G401 (cell line): ENCODE results near the gene C2CD2. TPM values are rescaled to one million over a fixed set of nuclear protein-coding genes. Genes with fewer than 3 reads are reported as not detected.
"Not testable (repeated sequence)": the region's sequence is repeated elsewhere in the genome, so short reads cannot be mapped to it uniquely, and the experiment has no call there.

ENCODE experiments used
- DNase-seq: peaks from one replicate; pipeline ENCODE4 v3.0.0-alpha.2; 2015; ENCODE audit warnings: low spot score
- in situ Hi-C: cut with HindIII; loops from 2 replicates; pipeline ENCODE4 v1.10.0; 2016; ENCODE audit warnings: low sequenced_read_pairs, mixed read lengths
- total RNA-seq: library from RNA; depleted of rRNA; stranded (reverse); fragments of >200 nt; shearing (Covaris generic); gene quantifications from 2 replicates; pipeline ENCODE4 v1.2.3, GENCODE V29; 2014; rRNA removed

Gene C2CD2
- total RNA-seq = 14.7 and 16.3 TPM in 2 replicates

DNA sequence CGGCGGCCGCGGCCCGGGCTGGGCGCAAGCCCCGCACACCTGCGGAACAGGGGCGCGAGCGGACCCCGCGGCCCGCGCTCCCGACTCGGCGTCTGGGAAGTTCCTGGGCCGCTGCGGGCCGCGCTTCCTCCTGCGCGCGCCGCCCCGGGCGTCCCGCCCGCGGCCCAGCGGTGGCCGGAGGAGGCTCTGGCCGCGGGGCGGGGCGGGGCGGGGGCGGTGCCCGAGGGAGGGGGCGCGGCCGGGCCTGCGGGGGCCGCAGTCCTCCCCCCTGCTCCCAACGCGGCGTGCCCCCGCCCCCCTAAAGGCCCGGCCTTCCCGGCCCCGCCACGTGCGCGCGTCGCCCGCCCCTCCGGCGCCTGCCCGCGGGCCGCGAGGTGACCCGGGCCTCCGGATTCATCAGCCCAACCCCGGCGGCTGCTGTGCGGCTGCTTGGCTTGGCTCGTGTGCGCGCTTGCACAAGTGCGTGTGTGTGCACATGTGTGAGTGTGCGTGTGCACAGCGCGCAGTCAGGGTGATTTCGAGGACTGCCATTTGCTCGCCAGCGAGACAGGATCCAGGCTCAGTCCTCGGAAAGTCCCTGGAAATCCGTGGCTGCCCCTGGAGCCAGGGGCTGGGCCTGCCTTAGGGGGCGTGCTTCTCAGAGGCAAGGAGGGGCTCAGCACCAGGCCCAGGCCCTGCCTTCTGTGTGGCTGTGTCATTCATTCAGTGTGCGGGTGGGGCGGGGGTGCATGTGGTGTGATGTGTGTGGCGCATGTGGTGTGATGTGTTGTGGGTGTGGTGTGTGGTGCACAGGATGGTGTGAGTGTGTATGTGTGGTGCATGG, at the start of gene C2CD2:
TSS of gene C2CD2 (minus strand) at position 188 of the 823 bp plus-strand sequence. CDS start 370 bp downstream, outside the sequence.
- peak; percentile 25 for DNase-seq
- in situ Hi-C loops = no loop called here

DNA sequence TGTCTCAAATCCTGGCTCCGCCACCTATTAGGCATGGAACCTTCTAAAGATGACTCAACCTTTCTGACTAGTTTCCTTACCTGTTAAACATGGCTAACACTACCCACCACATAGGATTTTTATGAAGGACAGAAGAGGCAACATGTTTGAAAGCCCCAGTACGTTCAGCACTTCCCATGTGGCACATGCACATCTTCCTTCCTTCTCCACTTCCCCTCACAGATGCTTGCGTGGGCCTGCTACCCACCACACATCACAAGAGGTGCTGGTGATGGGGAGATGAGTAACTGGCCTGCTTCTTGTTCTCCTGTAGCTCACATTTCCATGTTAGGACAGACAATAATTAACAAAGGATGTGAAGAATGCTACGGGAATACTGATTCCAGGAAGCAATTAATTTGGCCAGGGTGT, 49.2 kb upstream of the C2CD2 start:
- no peak for DNase-seq
- in situ Hi-C loops = no loop called here

DNA sequence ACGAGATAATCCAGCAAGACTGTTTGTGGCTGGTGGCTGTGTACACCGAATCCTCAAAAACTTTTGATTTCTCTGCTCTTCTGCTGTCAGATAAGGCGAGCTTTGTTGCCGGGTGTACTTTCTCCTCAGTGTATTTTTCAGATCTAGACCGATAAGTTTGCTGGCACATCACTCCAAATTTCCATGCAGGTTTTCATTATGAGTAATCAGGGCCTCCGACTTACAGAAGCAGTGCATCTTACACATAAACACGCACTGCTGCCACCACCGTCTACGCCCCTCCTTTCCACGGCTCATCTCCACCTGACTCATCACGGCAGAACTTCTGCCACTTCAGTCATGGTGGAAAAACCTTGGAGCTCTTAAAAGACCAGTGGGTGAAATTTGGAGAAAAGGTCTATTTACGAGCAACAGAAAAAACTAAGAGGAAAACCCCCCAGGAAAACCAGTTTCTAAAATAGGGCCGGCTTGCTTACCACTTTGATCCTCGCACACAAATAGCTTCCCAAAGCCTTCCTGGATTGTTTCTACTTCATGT, 48.7 kb upstream of the C2CD2 start:
- in situ Hi-C loops = no loop called here
- no peak for DNase-seq

DNA sequence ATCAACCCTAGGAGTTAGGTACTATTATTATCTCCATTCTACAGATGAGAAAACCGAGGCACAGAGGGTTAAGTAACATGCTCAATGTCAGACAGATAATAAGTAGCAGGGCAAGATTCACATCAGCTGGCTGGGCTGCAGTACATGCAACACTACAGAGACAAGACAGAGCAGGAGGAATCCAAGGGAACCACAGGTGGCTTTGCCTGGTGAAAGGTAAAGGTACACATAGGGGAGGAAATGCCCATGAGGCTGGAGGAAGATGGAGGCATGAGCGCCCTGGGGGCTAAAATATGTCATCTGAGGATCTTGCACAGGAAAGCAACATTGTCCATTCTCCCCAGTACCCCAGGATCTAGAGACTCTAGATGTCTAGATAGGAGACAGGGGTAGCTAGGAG, 48.0 kb upstream of the C2CD2 start:
- no peak for DNase-seq
- in situ Hi-C loops = no loop called here

DNA sequence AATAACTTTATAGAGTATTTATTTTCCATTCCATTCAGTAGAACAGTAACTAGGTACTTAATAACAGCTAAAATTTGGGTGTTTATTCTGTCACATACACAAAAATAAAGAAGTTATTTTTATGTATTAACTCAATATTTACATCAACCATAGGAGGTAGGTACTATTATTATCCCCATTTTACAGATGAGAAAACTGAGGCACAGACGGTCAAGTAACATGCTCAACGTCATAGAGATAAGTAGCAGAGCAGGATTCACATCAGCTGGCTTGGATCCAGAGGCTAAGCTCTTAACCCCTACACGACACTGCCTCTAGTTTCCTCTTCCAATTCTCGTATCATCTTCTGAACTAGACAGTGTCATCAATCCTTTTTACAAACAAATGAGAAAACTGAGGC, 47.1 kb upstream of the C2CD2 start:
- in situ Hi-C loops = no loop called here
- DNase-seq = no peak

DNA sequence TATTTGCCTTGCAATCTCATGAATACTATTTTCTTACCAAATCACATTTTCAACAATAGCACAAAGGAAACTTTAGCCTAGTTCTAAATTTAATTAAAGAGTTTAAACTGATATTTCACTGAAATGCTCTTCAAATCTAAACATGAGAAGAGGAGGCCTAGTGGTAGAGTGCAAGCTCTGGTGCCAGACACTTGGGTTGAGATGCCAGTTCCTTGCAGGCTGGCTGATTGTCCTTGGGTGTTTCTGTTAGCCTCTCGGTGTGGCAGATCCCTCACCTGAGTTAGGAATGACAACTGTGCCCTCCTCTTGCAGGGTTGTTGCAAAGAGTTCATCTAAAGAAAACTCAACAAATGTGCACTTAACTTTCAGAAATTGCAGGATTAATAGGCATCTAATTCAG, 43.8 kb upstream of the C2CD2 start:
- DNase-seq = no peak
- in situ Hi-C loops = no loop called here

DNA sequence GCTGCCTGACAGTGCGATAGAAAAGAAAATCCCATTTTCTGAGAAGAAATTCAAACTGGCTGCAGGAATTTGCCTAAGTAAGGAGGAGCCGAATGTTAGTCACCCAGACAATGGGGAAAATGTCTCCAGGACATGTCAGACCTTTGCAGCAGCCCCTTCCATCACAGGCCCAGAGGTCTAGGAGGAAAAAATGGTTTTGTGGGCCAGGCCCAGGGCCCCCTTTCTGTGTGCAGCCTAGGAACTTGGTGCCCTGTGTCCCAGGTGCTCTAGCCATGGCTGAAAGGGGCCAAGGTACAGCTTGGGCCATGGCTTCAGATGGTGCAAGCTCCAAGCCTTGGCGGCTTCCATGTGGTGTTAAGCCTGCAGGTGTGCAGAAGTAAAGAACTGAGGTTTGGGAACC, 41.8 kb upstream of the C2CD2 start:
- no peak for DNase-seq
- in situ Hi-C loops = no loop called here

DNA sequence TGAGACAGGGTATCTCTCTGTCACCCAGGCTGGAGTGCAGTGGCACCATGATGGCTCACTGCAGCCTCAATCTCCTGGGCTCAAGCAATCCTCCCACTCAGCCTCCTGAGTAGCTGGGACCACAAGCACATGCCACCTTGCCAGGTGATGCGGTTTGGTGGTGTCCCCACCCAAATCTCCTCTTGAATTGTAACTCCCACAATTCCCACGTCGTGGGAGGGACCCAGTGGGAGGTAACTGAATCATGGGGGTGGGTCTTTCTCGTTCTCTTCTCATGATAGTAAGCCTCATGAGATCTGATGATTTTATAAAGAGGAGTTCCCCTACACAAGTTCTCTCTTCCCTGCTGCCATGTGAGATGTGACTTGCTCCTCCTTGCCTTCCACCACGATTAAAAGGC, 40.8 kb upstream of the C2CD2 start:
- DNase-seq, in situ Hi-C loops: not testable (repeated sequence)

DNA sequence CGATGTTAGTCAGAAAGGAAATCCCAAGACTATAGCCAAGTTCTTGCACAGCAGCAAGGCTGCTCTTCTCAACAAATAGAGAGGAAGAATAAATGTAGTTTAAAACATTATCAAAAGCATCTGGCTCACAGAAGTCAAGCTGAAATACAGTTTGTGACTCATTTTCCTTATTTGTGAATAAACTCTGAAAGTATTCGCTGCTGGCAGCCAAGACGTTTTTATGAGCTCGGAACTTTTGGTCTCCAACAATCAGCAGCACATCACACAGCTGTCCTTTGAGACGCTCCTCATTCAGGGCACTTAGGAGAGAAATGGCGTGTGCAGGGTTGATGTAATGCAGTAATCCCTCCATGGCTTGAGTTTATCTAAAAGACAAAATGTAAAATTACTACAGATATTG, 39.9 kb upstream of the C2CD2 start:
- in situ Hi-C loops = no loop called here
- no peak for DNase-seq

DNA sequence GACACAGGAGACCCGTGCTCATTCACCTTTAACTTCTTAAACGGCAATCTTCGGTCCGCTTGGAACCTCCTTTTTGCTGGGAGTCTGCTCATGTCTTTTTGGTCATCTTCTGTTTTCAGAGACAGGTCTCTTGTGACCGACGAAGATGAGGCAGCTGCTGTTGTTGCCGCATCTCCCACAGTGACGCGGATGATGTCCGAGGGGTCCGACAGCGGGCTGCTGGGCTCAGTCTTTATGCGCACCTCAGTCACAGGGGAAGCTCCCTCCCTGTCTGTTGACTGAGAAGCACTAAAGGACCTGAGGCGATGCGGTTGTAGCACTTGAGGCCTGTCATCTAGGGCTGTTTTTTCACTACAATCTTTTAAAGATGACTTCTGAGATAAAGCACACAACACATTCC, 38.8 kb upstream of the C2CD2 start:
- in situ Hi-C loops = no loop called here
- DNase-seq = no peak

DNA sequence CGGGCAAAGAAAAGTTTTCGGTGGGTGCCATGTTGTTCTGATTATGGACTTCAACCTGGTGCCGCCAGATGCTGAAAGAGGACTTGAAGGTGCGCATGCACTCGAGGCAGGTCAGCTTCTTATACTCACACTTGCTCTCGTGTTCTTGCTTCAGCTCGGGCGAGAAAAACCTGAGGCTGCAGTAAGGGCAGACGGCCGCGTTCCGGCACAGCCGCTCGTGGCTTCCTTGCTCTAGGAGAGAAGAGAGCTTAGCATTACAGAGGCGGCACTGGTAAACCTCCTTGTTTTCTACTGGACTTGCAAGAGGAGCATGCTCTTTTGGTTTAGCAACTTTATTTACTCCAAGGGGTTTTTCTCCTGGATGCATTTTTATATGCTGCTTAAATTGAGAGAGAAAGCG, 37.8 kb upstream of the C2CD2 start:
- no peak for DNase-seq
- in situ Hi-C loops = no loop called here

DNA sequence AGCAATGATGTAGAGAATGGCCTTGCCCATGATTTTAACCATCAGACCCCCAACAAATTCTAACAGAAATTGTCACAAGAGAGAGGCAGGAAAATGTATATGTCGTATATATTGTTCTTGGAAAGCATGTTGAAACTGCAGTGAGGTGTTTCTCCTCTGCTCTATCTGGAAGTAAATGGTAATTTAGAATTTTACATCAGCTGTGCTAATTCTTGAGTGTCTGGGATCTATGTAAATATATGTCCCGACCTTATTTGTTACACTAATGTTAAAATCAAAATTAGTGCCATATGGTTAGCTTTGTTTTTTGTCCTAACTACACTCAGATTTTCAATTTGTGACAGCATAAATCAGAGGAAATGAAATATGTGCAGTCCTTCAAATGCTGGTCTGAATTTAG, 35.9 kb upstream of the C2CD2 start:
- no peak for DNase-seq
- in situ Hi-C loops = no loop called here

DNA sequence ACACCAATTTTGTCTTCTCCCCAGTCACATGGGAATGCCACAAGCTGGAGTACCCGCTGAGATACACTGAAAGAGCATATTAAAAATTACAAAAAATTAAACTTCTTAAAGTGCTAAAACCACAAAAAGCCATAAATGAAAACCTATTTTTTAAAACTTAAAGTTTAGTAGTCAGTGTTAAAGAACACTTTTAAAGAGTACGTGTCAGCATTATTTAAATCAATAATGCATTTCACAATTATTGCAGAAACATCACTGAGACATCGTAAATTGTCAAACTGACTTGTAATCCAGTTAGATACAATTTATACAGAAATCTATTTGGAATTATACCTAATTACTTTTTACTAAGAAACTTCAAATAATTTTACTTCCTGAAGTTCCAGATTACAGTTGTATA, 33.5 kb upstream of the C2CD2 start:
- in situ Hi-C loops = no loop called here
- no peak for DNase-seq

DNA sequence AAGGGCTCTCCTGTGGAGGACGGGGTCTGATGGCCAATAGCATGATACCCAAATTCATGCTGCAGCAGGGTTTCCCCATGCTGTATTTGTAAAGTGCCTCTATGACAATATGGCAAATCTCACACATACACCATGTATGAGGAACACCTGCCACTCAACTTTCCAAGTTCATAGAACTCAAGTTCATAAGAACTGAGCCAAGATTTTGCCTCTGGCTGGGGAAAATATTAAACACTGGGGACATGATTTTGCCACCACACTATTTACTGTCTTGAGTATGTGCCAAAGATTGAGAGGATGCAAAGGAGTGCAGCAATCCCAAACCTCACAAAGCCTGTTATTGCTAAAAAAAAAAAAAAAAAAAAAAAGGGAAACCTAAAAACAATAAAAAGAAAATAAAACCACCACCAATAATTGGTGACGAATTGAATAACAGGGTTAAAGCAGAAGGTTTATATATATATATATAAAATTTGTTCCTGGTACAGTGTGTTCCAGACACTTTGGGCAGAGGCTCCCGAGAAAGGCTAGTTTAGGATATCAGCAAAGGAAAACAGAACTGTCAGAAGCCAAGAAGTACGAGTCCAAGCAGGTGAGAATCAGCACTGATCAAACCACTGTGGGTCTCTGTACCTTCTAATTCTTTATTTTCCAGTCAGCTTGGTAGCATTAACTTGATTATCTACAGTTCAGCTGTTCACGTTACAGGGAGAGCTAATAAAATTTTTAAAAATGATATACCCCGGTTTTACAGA, 32.0 kb upstream of the C2CD2 start:
- in situ Hi-C loops = no loop called here

DNA sequence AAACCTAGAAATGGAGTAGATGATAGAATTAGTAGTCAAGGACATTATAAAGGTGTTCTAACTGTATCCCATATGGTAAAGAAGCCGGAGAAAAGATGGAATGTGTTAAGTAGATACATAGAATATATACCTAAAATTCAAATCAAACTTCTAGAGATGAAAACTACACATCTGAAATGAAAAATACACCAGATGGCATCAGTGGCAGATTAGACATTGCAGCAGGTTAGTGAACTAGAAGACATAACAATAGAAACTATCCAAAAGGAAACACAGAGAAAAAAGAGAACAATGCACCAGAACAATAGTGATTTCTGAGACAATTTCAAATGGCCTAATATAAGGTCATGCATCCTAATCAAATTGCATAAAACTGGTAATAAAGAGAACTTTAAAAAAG, 29.4 kb upstream of the C2CD2 start:
- DNase-seq = no peak
- in situ Hi-C loops = no loop called here

More for the DNA sequence above, 32.0 kb upstream of the C2CD2 start:
- DNase-seq = no peak

DNA sequence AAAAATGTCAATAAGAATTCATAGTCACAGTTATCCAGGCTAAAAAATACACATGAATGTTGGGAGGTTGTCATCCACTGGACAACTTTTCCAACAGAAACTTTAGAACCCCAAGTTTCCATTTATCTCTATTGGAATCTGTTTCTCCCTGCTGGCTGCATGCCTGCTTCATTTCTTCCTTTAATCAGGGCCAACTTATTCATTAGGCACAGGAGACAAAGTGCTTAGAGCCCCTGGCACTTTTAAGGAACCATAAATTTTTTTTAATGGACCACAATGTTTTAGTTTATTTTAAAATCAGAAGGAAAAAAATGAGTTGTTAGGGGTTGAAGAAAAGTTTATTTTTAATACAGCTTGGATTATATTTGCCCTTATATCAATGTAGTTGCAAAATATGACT, 26.7 kb upstream of the C2CD2 start:
- in situ Hi-C loops = no loop called here

DNA sequence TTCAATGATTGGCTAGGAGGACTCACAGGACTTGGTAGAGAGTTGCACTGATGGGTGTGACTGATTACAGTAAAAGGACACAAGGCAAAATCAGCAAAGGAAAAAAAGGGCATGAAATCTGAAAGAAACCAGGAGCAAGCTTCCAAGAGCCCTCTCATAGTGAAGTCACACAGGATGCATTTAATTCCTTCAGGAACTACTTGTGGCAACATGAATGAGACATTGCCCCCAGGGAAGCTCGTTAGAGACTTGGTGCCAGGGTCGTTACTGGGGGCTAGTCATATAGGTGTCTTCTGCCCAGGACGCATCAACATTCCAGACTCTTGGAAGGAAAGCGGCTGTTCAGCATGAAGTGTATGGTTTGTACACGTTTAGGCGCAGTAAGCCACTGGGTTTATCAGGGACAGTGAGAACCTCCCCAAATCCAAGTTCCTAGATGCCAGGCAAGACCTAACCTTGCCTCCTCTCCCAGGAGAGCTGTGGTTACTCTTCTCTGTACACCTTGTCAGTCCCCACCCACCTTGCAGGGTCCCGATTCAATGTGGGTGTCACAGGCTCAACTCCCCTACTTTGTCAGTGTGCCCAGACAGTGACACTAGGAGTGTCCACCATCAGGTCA, 26.0 kb upstream of the C2CD2 start:
- in situ Hi-C loops = no loop called here

More for the DNA sequence above, 26.7 kb upstream of the C2CD2 start:
- no peak for DNase-seq

DNA sequence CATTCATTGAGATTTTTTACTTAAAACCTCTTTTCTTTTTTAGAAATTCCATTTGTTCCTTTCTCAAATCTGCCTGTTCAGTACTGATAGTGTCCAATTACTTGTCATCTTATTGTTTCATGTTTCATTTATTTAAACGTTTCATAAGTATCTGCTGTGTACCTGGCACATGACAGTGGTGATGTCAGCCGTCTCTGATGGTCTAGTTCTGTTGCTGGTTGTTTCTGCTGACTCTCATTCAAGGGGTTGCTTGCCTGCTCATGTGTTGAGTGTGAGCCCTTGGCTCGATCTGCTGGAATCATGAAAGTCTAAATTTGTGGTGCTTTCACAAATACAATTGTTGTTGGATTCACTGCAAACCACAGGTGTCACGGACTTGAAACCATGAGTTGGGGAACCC, 25.5 kb upstream of the C2CD2 start:
- DNase-seq = no peak
- in situ Hi-C loops = no loop called here

More for the DNA sequence above, 26.0 kb upstream of the C2CD2 start:
- DNase-seq = no peak

DNA sequence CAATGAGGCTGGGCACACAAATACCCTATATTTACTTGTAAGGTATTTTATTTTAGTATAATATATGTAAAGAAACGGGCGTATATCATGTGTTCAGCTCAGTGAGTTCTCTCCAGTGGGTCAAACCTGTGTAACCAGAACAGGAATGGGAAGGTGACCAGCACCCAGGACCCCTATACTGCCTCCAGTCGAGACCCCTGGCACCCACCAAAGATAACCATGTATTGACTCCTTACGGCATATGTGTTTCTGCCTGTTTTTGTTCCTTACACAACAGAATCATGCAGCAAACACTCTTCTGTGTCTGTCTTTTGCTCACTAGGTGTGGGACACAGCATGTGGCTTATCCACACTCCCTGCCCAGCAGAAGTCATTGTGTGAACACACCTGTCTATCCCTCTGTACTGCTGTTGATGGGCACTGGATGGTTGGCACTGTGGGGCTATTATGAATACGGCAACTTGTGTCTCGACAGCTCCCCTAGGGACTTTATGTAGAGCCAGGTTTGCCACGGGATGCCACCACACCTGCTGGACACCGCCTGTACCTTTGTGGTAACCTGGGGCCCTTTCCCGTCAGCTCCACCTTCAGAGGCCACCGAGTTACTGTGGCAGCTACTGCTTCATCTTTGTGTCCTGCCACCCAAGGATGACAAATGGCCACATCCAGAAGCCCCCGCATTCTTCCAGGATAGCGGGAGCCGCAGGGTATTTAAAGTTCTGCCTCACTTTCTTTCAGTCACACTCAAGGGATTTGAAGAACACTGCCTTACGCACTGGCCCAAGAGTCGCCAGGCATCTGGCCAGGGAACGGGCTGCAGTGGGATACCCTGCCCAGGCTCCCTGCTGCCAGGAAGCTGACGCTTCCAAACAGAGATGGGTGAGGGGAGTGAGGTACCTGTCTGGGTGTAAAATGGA, 23.5 kb upstream of the C2CD2 start:
- in situ Hi-C loops = no loop called here
- DNase-seq = no peak
